SK-N-SH (cell line): ENCODE measurements around the gene ZMIZ1. TPM values are rescaled to one million over a fixed set of nuclear protein-coding genes. Genes with fewer than 3 reads are reported as not detected.
A peak's percentile ranks its signal among the peaks of the same experiment; 100 is the strongest.

Experiments used
- CTCF ChIA-PET: fragments of 300-600, 350-600 bp; formaldehyde crosslinking; extraction: SDS; loops from one replicate; lab custom pipeline; 2021; lab: Yijun Ruan, JAX
- POLR2A ChIA-PET: fragments of 350-600 bp; sonication (Branson Sonifier 250); formaldehyde crosslinking; extraction: SDS; loops from one replicate; lab custom pipeline; 2020; ENCODE audit warnings: antibody characterized with exemption, inconsistent platforms; lab: Yijun Ruan, JAX
- DNase-seq: peaks from one replicate; pipeline ENCODE4 v3.0.0; 2012
- H2AFZ ChIP-seq: fragments of 200-600 bp; sonication (generic); 2 replicates; pipeline ENCODE4 v1.8.1; 2016; ENCODE audit warnings: antibody characterized with exemption, mild to moderate bottlenecking, low read depth
- H3F3A ChIP-seq: fragments of 200-600 bp; sonication (generic); replicated peaks from 2 replicates; pipeline ENCODE3; 2016; ENCODE audit warnings: antibody characterized with exemption, mild to moderate bottlenecking; ENCODE audit not compliant: insufficient read depth
- H3K27ac ChIP-seq, 2 experiments: fragments of 200-500 bp in 1 of 2; fragments of 200-600 bp in 1 of 2; sonication (Bioruptor generic) in 1 of 2; sonication (generic), shearing (Covaris generic) in 1 of 2; 2 replicates each; pipeline versions ENCODE4 v1.5.1 to v1.6.1; 2014 to 2016; ENCODE audit warnings: low read depth in 2 of 2, inconsistent platforms in 1 of 2, low read length in 1 of 2, mild to moderate bottlenecking in 1 of 2, mixed read lengths in 1 of 2
- H3K27me3 ChIP-seq: fragments of 200-600 bp; sonication (generic), shearing (Covaris generic); 2 replicates; pipeline ENCODE4 v1.6.1; 2016; ENCODE audit warnings: mixed run types; ENCODE audit not compliant: insufficient read depth
- H3K36me3 ChIP-seq, 2 experiments: fragments of 200-500 bp in 1 of 2; fragments of 200-600 bp in 1 of 2; sonication (Bioruptor generic) in 1 of 2; sonication (generic) in 1 of 2; replicated peaks in 1 of 2; 2 replicates each; pipeline versions ENCODE3 to v1.5.1; 2014 to 2016; ENCODE audit warnings: low read length in 1 of 2, mild to moderate bottlenecking in 1 of 2; ENCODE audit not compliant: insufficient read depth in 2 of 2, control insufficient read depth in 1 of 2
- H3K4me1 ChIP-seq, 2 experiments: fragments of 200-500 bp in 1 of 2; fragments of 200-600 bp in 1 of 2; sonication (Bioruptor generic) in 1 of 2; sonication (generic), shearing (Covaris generic) in 1 of 2; 2 replicates each; pipeline versions ENCODE4 v1.5.1 to v1.6.1; 2014 to 2016; ENCODE audit warnings: low read depth in 1 of 2, low read length in 1 of 2, mixed run types in 1 of 2; ENCODE audit not compliant: insufficient read depth in 2 of 2, control insufficient read depth in 1 of 2
- H3K4me2 ChIP-seq: fragments of 200-600 bp; sonication (generic), shearing (Covaris generic); 2 replicates; pipeline ENCODE4 v1.6.1; 2017; ENCODE audit warnings: mixed run types
- H3K4me3 ChIP-seq, 2 experiments: fragments of 200-500 bp in 1 of 2; fragments of 200-600 bp in 1 of 2; sonication (Bioruptor generic) in 1 of 2; sonication (generic), shearing (Covaris generic) in 1 of 2; 2 replicates each; pipeline versions ENCODE4 v1.5.1 to v1.8.1; 2014 to 2016; ENCODE audit warnings: low read depth in 2 of 2, inconsistent platforms in 1 of 2, low read length in 1 of 2, mild to moderate bottlenecking in 1 of 2, mixed read lengths in 1 of 2, moderate library complexity in 1 of 2
- H3K79me2 ChIP-seq: fragments of 200-600 bp; sonication (generic); 2 replicates; pipeline ENCODE4 v1.8.1; 2017; ENCODE audit warnings: mild to moderate bottlenecking; ENCODE audit not compliant: insufficient read depth
- H3K9ac ChIP-seq: fragments of 200-600 bp; sonication (generic); 2 replicates; pipeline ENCODE4 v1.6.1; 2017; ENCODE audit warnings: mixed run types
- H3K9me2 ChIP-seq: fragments of 200-600 bp; sonication (generic); 2 replicates; pipeline ENCODE4 v1.6.1; 2017; ENCODE audit warnings: mixed run types
- H3K9me3 ChIP-seq: fragments of 200-600 bp; sonication (generic); 2 replicates; pipeline ENCODE4 v1.6.1; 2017; ENCODE audit warnings: mixed run types, mild to moderate bottlenecking, moderate library complexity
- H4K20me1 ChIP-seq: fragments of 200-600 bp; sonication (generic); 2 replicates; pipeline ENCODE4 v1.6.1; 2017; ENCODE audit warnings: mild to moderate bottlenecking, mixed run types; ENCODE audit not compliant: insufficient read depth
- ELF1 ChIP-seq: IDR thresholded peaks from 2 replicates; pipeline ENCODE4 v1.4.0; 2012
- EZH2phosphoT487 ChIP-seq: fragments of 200-600 bp; sonication (generic); IDR thresholded peaks from 2 replicates; pipeline ENCODE4 v1.6.1; 2017; ENCODE audit warnings: low read depth, mixed run types, mild to moderate bottlenecking, antibody characterized with exemption, moderate library complexity, borderline replicate concordance
- FOXM1 ChIP-seq: IDR thresholded peaks from 2 replicates; pipeline ENCODE4 v1.4.0; 2012; ENCODE audit warnings: low read depth, mild to moderate bottlenecking
- MEF2A ChIP-seq: IDR thresholded peaks from 2 replicates; pipeline ENCODE4 v1.4.0; 2012; ENCODE audit warnings: low read depth, borderline replicate concordance
- NRF1 ChIP-seq: IDR thresholded peaks from 2 replicates; pipeline ENCODE4 v1.6.1; 2012; ENCODE audit warnings: low read depth, mild to moderate bottlenecking, low read length
- RAD21 ChIP-seq: IDR thresholded peaks from 2 replicates; pipeline ENCODE4 v1.6.1; 2012; ENCODE audit warnings: mild to moderate bottlenecking, low read length
- RCOR1 ChIP-seq: fragments of 150-350 bp; IDR thresholded peaks from 2 replicates; pipeline ENCODE4 v1.6.1; 2017; ENCODE audit warnings: antibody characterized with exemption, low read length
- RFX5 ChIP-seq: IDR thresholded peaks from 2 replicates; pipeline ENCODE4 v1.6.1; 2012; ENCODE audit warnings: mild to moderate bottlenecking, improper control_type of control experiment, low read length
- SIN3A ChIP-seq: IDR thresholded peaks from 2 replicates; pipeline ENCODE4 v1.6.1; 2012; ENCODE audit warnings: low read depth, mild to moderate bottlenecking, low read length, moderate library complexity, borderline replicate concordance
- SMC3 ChIP-seq: IDR thresholded peaks from 2 replicates; pipeline ENCODE4 v1.6.1; 2012; ENCODE audit warnings: low read depth, low read length, improper control_type of control experiment
- TAF1 ChIP-seq: IDR thresholded peaks from 2 replicates; pipeline ENCODE4 v1.6.1; 2012; ENCODE audit warnings: low read depth, mild to moderate bottlenecking, low read length, moderate library complexity, borderline replicate concordance
- TCF12 ChIP-seq: IDR thresholded peaks from 2 replicates; pipeline ENCODE4 v1.4.0; 2012
- WGBS: methylation state at CpG from one replicate; pipeline ENCODE4 v1.1.6; 2017; ENCODE audit warnings: low lambda C conversion rate; 5-methylcytosine and 5-hydroxymethylcytosine counted together
- polyA plus RNA-seq, 3 experiments: library from polyadenylated mRNA; depleted of rRNA; stranded (reverse); fragments of >200 nt; gene quantifications; 2 replicates each; pipeline ENCODE4 v1.2.3, GENCODE V29; 2012
- TF ChIP-seq, protein P1 (sequence below): IDR thresholded peaks from 2 replicates; pipeline ENCODE4 v1.6.1; 2012; ENCODE audit warnings: mild to moderate bottlenecking, low read depth, low read length, moderate library complexity
- TF ChIP-seq, protein P2 (sequence below): fragments of 150-350 bp; IDR thresholded peaks from 2 replicates; pipeline ENCODE4 v1.6.1; 2017; ENCODE audit warnings: antibody characterized with exemption, low read length, low read depth, borderline replicate concordance

Gene ZMIZ1
- polyA plus RNA-seq, 1 of the 3 experiments (the other 2 are of a cell fraction): 23.5 TPM

DNA sequence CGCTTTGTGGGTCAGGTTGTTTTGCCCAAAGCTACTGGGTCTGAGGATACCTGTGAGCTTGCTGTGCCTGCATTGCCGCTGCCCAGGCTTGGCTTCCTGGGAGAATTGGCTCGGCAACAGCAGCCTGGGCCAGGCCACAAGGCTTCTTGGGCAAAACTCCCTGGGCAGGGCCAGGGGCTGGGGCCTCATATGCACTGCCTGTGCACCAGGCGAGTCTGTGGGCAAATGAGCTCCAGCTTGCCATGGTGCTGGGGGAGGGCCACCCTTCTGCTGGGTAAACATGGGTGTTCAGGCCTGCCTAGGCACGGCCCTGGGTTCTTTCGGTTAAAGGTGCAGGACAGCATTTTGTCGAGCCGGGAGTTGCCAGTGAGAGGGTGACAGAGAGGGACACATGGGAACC lies 19.4 kb downstream of the ZMIZ1 start:
- Histone ChIP-seq H3K27ac (peak overlapping the region in 1 of 2 experiments; percentile 3; a peak in 1 of 4 replicates), H2AFZ (no peak overlapping the region), H3K9ac (no peak overlapping the region), H3K4me2 (no peak overlapping the region), H3K36me3 (peaks cover 0 to 7% of the 10 kb centered on the region in 2 experiments), H3K9me2 (no peaks in the 10 kb centered on the region), H4K20me1 (peaks cover 98% of the 10 kb centered on the region), H3K4me3 (no peak overlapping the region), H3K79me2 (peaks cover 100% of the 10 kb centered on the region), H3K9me3 (no peaks in the 10 kb centered on the region), H3K4me1 (peaks cover 20 to 84% of the 10 kb centered on the region in 2 experiments; a peak in 3 of 4 replicates), H3K27me3 (no peaks in the 10 kb centered on the region), H3F3A (no peaks in the 10 kb centered on the region)
- CTCF ChIA-PET: interaction anchor here (0.6 to 1.5 kb wide), 6 partner anchors 13 to 1041 kb away, joined by 3 to 11 read pairs (median 3); no protein-coding TSS in a partner anchor
- 85% methylated on average over 5 of the region's 8 CpGs for WGBS
- POLR2A ChIA-PET: interaction anchor here (0.6 to 1.1 kb wide), 3 partner anchors 8 to 369 kb away, joined by 3 to 4 read pairs (median 3); no protein-coding TSS in a partner anchor
- no peak for DNase-seq
- no peak for TF ChIP-seq RCOR1

- ChIA-PET CTCF (interaction anchor here (0.6 to 1.5 kb wide), 6 partner anchors 13 to 1041 kb away, joined by 3 to 11 read pairs (median 3); no protein-coding TSS in a partner anchor), POLR2A (interaction anchor here (0.6 kb wide), 1 partner anchor 368 kb away, joined by 3 read pairs; no protein-coding TSS in a partner anchor)
- no peak overlapping the region for H2AFZ ChIP-seq
- no peaks in the 10 kb centered on the region for H3F3A ChIP-seq
- H3K4me3 ChIP-seq: no peak overlapping the region
- H3K9me3 ChIP-seq: no peaks in the 10 kb centered on the region
- peak overlapping the region in 1 of 2 experiments; percentile 19; a peak in 1 of 4 replicates for H3K27ac ChIP-seq
- peaks cover 98% of the 10 kb centered on the region for H4K20me1 ChIP-seq
- H3K9ac ChIP-seq: no peak overlapping the region
- TF ChIP-seq RFX5 (no peak), NRF1 (no peak), RCOR1 (no peak), MEF2A (no peak), RAD21 (no peak), EZH2phosphoT487 (no peak), TCF12 (no peak), TAF1 (no peak), ELF1 (no peak), FOXM1 (no peak), SMC3 (no peak), SIN3A (no peak)
- TF ChIP-seq, protein P1, sequence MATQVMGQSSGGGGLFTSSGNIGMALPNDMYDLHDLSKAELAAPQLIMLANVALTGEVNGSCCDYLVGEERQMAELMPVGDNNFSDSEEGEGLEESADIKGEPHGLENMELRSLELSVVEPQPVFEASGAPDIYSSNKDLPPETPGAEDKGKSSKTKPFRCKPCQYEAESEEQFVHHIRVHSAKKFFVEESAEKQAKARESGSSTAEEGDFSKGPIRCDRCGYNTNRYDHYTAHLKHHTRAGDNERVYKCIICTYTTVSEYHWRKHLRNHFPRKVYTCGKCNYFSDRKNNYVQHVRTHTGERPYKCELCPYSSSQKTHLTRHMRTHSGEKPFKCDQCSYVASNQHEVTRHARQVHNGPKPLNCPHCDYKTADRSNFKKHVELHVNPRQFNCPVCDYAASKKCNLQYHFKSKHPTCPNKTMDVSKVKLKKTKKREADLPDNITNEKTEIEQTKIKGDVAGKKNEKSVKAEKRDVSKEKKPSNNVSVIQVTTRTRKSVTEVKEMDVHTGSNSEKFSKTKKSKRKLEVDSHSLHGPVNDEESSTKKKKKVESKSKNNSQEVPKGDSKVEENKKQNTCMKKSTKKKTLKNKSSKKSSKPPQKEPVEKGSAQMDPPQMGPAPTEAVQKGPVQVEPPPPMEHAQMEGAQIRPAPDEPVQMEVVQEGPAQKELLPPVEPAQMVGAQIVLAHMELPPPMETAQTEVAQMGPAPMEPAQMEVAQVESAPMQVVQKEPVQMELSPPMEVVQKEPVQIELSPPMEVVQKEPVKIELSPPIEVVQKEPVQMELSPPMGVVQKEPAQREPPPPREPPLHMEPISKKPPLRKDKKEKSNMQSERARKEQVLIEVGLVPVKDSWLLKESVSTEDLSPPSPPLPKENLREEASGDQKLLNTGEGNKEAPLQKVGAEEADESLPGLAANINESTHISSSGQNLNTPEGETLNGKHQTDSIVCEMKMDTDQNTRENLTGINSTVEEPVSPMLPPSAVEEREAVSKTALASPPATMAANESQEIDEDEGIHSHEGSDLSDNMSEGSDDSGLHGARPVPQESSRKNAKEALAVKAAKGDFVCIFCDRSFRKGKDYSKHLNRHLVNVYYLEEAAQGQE: no peak
- TF ChIP-seq, protein P2, sequence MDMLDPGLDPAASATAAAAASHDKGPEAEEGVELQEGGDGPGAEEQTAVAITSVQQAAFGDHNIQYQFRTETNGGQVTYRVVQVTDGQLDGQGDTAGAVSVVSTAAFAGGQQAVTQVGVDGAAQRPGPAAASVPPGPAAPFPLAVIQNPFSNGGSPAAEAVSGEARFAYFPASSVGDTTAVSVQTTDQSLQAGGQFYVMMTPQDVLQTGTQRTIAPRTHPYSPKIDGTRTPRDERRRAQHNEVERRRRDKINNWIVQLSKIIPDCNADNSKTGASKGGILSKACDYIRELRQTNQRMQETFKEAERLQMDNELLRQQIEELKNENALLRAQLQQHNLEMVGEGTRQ: no peak
- H3K4me1 ChIP-seq: peaks cover 16 to 82% of the 10 kb centered on the region in 2 experiments; a peak in 3 of 4 replicates
- H3K27me3 ChIP-seq: no peaks in the 10 kb centered on the region
- no peak for DNase-seq
- H3K4me2 ChIP-seq: no peak overlapping the region
- 91% methylated on average over 9 of the region's 15 CpGs for WGBS
- no peaks in the 10 kb centered on the region for H3K9me2 ChIP-seq
- H3K79me2 ChIP-seq: peaks cover 100% of the 10 kb centered on the region
- peaks cover 0 to 7% of the 10 kb centered on the region in 2 experiments for H3K36me3 ChIP-seq
These were observed 20.0 kb downstream of the ZMIZ1 start for GRCh38 chr10:79088613-79089355.
